Measurements from ENCODE around the gene ASIC2.

GRCh38 chr17:33342025-33342424 lies 48.9 kb upstream of the ASIC2 start:
- no peak for TF ChIP-seq CTCF (conservative IDR thresholded peaks at IDR 0.05; ENCODE audit: low read depth in 2 of 2)
- no peak for TF ChIP-seq POLR2AphosphoS5 (IDR thresholded peaks at IDR 0.05; ENCODE audit: low read depth)
